Tibial nerve (tissue), 4 donors: ENCODE results near the gene BAZ1A. TPM values are rescaled to one million over a fixed set of nuclear protein-coding genes. Genes with fewer than 3 reads are reported as not detected.
"Not testable (repeated sequence)": the region's sequence is repeated elsewhere in the genome, so short reads cannot be mapped to it uniquely, and the experiment has no call there.

Experiments
- DNase-seq, 2 donors: peaks; one replicate each; pipeline ENCODE4 v3.0.0-alpha.2; 2019; ENCODE audit warnings: low spot score in 2 of 2
- H3K27ac ChIP-seq, 4 donors: fragments of 200-600 bp; sonication (generic) in 3 of 4; one replicate each; pipeline ENCODE4 v1.5.1; 2017 to 2019; ENCODE audit warnings: mild to moderate bottlenecking in 1 of 4
- H3K27me3 ChIP-seq, 2 donors: fragments of 200-600 bp; sonication (generic) in 1 of 2; one replicate each; pipeline versions ENCODE4 v1.5.1 to v1.6.0; 2017 to 2019
- H3K36me3 ChIP-seq, 3 donors: fragments of 200-600 bp; sonication (generic); one replicate each; pipeline ENCODE4 v1.5.1; 2018 to 2019
- H3K4me1 ChIP-seq, 4 donors: fragments of 200-600 bp; sonication (generic) in 3 of 4; one replicate each; pipeline ENCODE4 v1.5.1; 2017 to 2019
- H3K4me3 ChIP-seq, 4 donors: fragments of 200-600 bp; sonication (generic) in 3 of 4; one replicate each; pipeline ENCODE4 v1.5.1; 2017 to 2019; ENCODE audit warnings: mild to moderate bottlenecking in 1 of 4, moderate library complexity in 1 of 4
- H3K9me3 ChIP-seq, 4 donors: fragments of 200-600 bp; sonication (generic) in 3 of 4; one replicate each; pipeline ENCODE4 v1.5.1; 2017 to 2019
- CTCF ChIP-seq, 5 experiments: fragments of 200-600 bp in 3 of 5; fragments of 450-650 bp in 2 of 5; sonication (generic) in 3 of 5; IDR thresholded peaks; one replicate each; pipeline ENCODE4 v1.5.1; 2016 to 2019; ENCODE audit warnings: antibody characterized with exemption in 5 of 5, mild to moderate bottlenecking in 3 of 5, moderate library complexity in 2 of 5
- EP300 ChIP-seq, 2 donors: sonication (generic); formaldehyde crosslinking; IDR thresholded peaks; one replicate each; pipeline ENCODE4 v1.6.1; 2017; ENCODE audit warnings: antibody characterized with exemption in 2 of 2, mild to moderate bottlenecking in 1 of 2
- POLR2A ChIP-seq, 2 donors: fragments of 450-650 bp; IDR thresholded peaks; one replicate each; pipeline ENCODE4 v1.6.1; 2017; ENCODE audit warnings: antibody characterized with exemption in 2 of 2, mild to moderate bottlenecking in 2 of 2, moderate library complexity in 2 of 2
- WGBS, 2 donors: methylation state at CpG; one replicate each; pipeline ENCODE4 v1.1.5; 2018; 5-methylcytosine and 5-hydroxymethylcytosine counted together
- total RNA-seq, 4 donors: library from RNA; depleted of rRNA; stranded (reverse); fragments of >200 nt; gene quantifications; one replicate each; pipeline ENCODE4 v1.1.0, GENCODE V29; 2016

BAZ1A gene
- total RNA-seq, 4 donors from 2014 or later: 26.0 to 32.6 (median 31.0) TPM

GRCh38 chr14:34741840-34742239 is 133.3 kb downstream of the BAZ1A start:
- WGBS, 2 donors: 59 to 71% methylated on average over 1 of the region's 1 CpG

GRCh38 chr14:34740139-34740538 is 135.0 kb downstream of the BAZ1A start:
- H3K36me3 ChIP-seq, H3K27ac ChIP-seq, H3K27me3 ChIP-seq, H3K9me3 ChIP-seq, DNase-seq, H3K4me3 ChIP-seq, H3K4me1 ChIP-seq: not testable (repeated sequence)
- WGBS, 2 donors: 83 to 86% methylated on average over 6 of the region's 6 CpGs

More at GRCh38 chr14:34741840-34742239, 133.3 kb downstream of the BAZ1A start:
- no peaks in the 10 kb centered on the region for H3K27me3 ChIP-seq
- DNase-seq: no peak
- TF ChIP-seq POLR2A (IDR thresholded peaks at IDR 0.05) (no peak), EP300 (IDR thresholded peaks at IDR 0.05) (no peak), CTCF (IDR thresholded peaks at IDR 0.05) (no peak)
- no peak overlapping the region for H3K4me3 ChIP-seq
- no peaks in the 10 kb centered on the region for H3K36me3 ChIP-seq
- H3K4me1 ChIP-seq: no peaks in the 10 kb centered on the region
- H3K27ac ChIP-seq: no peak overlapping the region
- peaks cover 0 to 7% (median 0%) of the 10 kb centered on the region in 4 donors for H3K9me3 ChIP-seq

GRCh38 chr14:34737079-34737478 is 138.1 kb downstream of the BAZ1A start:
- H3K4me3 ChIP-seq, H3K9me3 ChIP-seq, H3K36me3 ChIP-seq, H3K27me3 ChIP-seq, H3K27ac ChIP-seq, DNase-seq, H3K4me1 ChIP-seq: not testable (repeated sequence)
- 80 to 93% methylated on average over 4 of the region's 4 CpGs for WGBS, 2 donors

GRCh38 chr14:34733245-34733644 is 141.9 kb downstream of the BAZ1A start:
- no peak for TF ChIP-seq EP300 (IDR thresholded peaks at IDR 0.05)
- TF ChIP-seq POLR2A (IDR thresholded peaks at IDR 0.05): no peak
- TF ChIP-seq CTCF (IDR thresholded peaks at IDR 0.05): no peak
- no peak for DNase-seq
- Histone ChIP-seq H3K4me1 (no peaks in the 10 kb centered on the region), H3K9me3 (no peaks in the 10 kb centered on the region), H3K36me3 (no peaks in the 10 kb centered on the region), H3K4me3 (no peak overlapping the region), H3K27ac (no peak overlapping the region), H3K27me3 (no peaks in the 10 kb centered on the region)
- WGBS, 2 donors: 33 to 38% methylated on average over 3 of the region's 3 CpGs

- no peak for TF ChIP-seq POLR2A (IDR thresholded peaks at IDR 0.05)
- no peak for TF ChIP-seq CTCF (IDR thresholded peaks at IDR 0.05)
- no peak for TF ChIP-seq EP300 (IDR thresholded peaks at IDR 0.05)
- DNase-seq: no peak
- Histone ChIP-seq H3K4me1 (no peaks in the 10 kb centered on the region), H3K27ac (no peak overlapping the region), H3K36me3 (no peaks in the 10 kb centered on the region), H3K9me3 (no peaks in the 10 kb centered on the region), H3K27me3 (no peaks in the 10 kb centered on the region), H3K4me3 (no peak overlapping the region)
- WGBS, 2 donors: 36 to 39% methylated on average over 4 of the region's 4 CpGs
Measured at GRCh38 chr14:34732802-34733201, 142.4 kb downstream of the BAZ1A start.

GRCh38 chr14:34723867-34724266 is 151.3 kb downstream of the BAZ1A start:
- TF ChIP-seq CTCF (IDR thresholded peaks at IDR 0.05): no peak
- no peak for TF ChIP-seq POLR2A (IDR thresholded peaks at IDR 0.05)
- TF ChIP-seq EP300 (IDR thresholded peaks at IDR 0.05): no peak
- Histone ChIP-seq H3K36me3 (no peaks in the 10 kb centered on the region), H3K4me1 (peaks cover 0 to 10% (median 0%) of the 10 kb centered on the region in 4 donors), H3K4me3 (no peak overlapping the region), H3K27me3 (no peaks in the 10 kb centered on the region), H3K9me3 (no peaks in the 10 kb centered on the region), H3K27ac (no peak overlapping the region)
- 84 to 87% methylated on average over 3 of the region's 3 CpGs for WGBS, 2 donors
- no peak for DNase-seq
